GM12878 (cell line): Measurements from ENCODE around the gene TANC1.

Source experiments
- BCL11A ChIP-seq: IDR thresholded peaks from 2 replicates; pipeline ENCODE4 v1.6.1; 2011; ENCODE audit warnings: low read depth, low read length
- POLR2AphosphoS2 ChIP-seq: IDR thresholded peaks from 2 replicates; pipeline ENCODE4 v1.6.1; 2011; ENCODE audit warnings: low read depth, mild to moderate bottlenecking, low read length, improper control_type of control experiment, moderate library complexity
- RFX5 ChIP-seq: IDR thresholded peaks from 2 replicates; pipeline ENCODE4 v1.6.1; 2011; ENCODE audit warnings: low read depth, low read length, improper control_type of control experiment
- ZNF274 ChIP-seq: IDR thresholded peaks from one replicate; pipeline ENCODE4 v1.8.0; 2011; ENCODE audit not compliant: insufficient read length, insufficient read depth
- TF ChIP-seq, protein P1 (sequence below), 3 experiments: IDR thresholded peaks in 2 of 3; conservative IDR thresholded peaks in 1 of 3; 2 replicates each; pipeline ENCODE4 v1.5.1; 2011; ENCODE audit warnings: low read depth in 3 of 3, low read length in 3 of 3, mild to moderate bottlenecking in 3 of 3, control low read depth in 2 of 3, moderate library complexity in 2 of 3, inconsistent platforms in 1 of 3, mixed read lengths in 1 of 3; ENCODE audit not compliant: control insufficient read depth in 2 of 3, insufficient read depth in 1 of 3; ENCODE audit errors: extremely low read depth in 1 of 3
- TF ChIP-seq, protein P2 (sequence below): IDR thresholded peaks from 2 replicates; pipeline ENCODE4 v1.6.1; 2011; ENCODE audit warnings: borderline replicate concordance, low read depth, mild to moderate bottlenecking, moderate library complexity, mixed read lengths, low read length; ENCODE audit not compliant: insufficient read depth; ENCODE audit errors: extremely low read length

DNA sequence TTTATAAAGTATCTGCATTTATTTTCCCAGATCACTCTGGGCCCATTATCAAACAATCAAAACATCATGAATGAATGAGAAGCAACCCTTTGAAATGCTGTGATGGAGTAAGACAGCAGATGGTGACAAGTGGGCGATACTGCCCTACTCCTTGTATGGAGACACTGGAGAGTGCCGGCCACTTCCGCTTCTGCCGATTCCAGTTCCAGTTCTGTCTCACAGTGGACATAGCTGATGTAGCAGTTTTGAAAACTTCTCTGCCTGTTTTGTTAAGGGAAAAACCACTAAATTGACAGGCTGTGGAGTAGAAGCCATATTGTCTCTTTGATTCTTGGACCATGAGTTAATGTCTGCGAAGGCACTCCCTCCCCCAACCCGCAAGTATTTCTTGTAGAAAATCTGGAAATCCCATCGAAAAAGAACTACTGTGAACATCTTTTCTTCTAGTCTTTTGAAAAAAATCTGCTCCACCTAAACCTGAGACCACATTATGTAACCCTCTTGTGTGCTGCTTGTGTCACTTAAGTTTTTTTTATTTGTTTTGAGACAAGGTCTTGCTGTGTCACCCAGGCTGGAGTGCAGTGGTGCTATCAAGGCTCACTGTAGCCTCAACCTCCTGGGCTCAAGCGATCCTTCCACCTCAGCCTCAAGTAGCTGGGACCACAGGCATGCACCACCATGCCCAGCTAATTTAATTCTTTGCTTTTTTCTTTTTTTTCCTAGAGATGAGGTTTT, 133.5 kb downstream of the TANC1 start:
- TF ChIP-seq, protein P1, sequence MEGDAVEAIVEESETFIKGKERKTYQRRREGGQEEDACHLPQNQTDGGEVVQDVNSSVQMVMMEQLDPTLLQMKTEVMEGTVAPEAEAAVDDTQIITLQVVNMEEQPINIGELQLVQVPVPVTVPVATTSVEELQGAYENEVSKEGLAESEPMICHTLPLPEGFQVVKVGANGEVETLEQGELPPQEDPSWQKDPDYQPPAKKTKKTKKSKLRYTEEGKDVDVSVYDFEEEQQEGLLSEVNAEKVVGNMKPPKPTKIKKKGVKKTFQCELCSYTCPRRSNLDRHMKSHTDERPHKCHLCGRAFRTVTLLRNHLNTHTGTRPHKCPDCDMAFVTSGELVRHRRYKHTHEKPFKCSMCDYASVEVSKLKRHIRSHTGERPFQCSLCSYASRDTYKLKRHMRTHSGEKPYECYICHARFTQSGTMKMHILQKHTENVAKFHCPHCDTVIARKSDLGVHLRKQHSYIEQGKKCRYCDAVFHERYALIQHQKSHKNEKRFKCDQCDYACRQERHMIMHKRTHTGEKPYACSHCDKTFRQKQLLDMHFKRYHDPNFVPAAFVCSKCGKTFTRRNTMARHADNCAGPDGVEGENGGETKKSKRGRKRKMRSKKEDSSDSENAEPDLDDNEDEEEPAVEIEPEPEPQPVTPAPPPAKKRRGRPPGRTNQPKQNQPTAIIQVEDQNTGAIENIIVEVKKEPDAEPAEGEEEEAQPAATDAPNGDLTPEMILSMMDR (IDR thresholded peaks at IDR 0.05 in 2 of 3, conservative IDR thresholded peaks at IDR 0.05 in 1 of 3; ENCODE audit: control insufficient read depth in 2 of 3, extremely low read depth in 1 of 3, insufficient read depth in 1 of 3, low read depth in 3 of 3, low read length in 3 of 3) = no peak
- no peak for TF ChIP-seq ZNF274
- TF ChIP-seq BCL11A = no peak
- TF ChIP-seq, protein P2, sequence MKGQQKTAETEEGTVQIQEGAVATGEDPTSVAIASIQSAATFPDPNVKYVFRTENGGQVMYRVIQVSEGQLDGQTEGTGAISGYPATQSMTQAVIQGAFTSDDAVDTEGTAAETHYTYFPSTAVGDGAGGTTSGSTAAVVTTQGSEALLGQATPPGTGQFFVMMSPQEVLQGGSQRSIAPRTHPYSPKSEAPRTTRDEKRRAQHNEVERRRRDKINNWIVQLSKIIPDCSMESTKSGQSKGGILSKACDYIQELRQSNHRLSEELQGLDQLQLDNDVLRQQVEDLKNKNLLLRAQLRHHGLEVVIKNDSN = no peak
- TF ChIP-seq POLR2AphosphoS2 = no peak
- no peak for TF ChIP-seq RFX5
